Fibroblast of the aortic adventitia (primary cell): Measurements from ENCODE around the gene FAM171A2. TPM values are rescaled to one million over a fixed set of nuclear protein-coding genes. Genes with fewer than 3 reads are reported as not detected.
"Not testable (repeated sequence)": the region's sequence is repeated elsewhere in the genome, so short reads cannot be mapped to it uniquely, and the experiment has no call there.

Experiments used
- DNase-seq: peaks from one replicate; pipeline ENCODE4 v3.0.0-alpha.2; 2010; ENCODE audit warnings: low read depth
- H3K4me3 ChIP-seq: 2 replicates; pipeline ENCODE4 v1.5.1; 2011; ENCODE audit warnings: low read depth, mild to moderate bottlenecking, control low read depth, low read length, moderate library complexity
- total RNA-seq: library from RNA; depleted of rRNA; stranded (reverse); fragments of >200 nt; gene quantifications from 2 replicates; pipeline ENCODE4 v1.2.3, GENCODE V29; 2012; ENCODE audit warnings: low replicate concordance
- TF ChIP-seq, protein P1 (sequence below): IDR thresholded peaks from 2 replicates; pipeline ENCODE4 v1.5.1; 2011; ENCODE audit warnings: mild to moderate bottlenecking, low read length, control low read depth, inconsistent platforms; ENCODE audit not compliant: insufficient read depth

The FAM171A2 gene
- total RNA-seq, 1 donor = 3.1 TPM

DNA sequence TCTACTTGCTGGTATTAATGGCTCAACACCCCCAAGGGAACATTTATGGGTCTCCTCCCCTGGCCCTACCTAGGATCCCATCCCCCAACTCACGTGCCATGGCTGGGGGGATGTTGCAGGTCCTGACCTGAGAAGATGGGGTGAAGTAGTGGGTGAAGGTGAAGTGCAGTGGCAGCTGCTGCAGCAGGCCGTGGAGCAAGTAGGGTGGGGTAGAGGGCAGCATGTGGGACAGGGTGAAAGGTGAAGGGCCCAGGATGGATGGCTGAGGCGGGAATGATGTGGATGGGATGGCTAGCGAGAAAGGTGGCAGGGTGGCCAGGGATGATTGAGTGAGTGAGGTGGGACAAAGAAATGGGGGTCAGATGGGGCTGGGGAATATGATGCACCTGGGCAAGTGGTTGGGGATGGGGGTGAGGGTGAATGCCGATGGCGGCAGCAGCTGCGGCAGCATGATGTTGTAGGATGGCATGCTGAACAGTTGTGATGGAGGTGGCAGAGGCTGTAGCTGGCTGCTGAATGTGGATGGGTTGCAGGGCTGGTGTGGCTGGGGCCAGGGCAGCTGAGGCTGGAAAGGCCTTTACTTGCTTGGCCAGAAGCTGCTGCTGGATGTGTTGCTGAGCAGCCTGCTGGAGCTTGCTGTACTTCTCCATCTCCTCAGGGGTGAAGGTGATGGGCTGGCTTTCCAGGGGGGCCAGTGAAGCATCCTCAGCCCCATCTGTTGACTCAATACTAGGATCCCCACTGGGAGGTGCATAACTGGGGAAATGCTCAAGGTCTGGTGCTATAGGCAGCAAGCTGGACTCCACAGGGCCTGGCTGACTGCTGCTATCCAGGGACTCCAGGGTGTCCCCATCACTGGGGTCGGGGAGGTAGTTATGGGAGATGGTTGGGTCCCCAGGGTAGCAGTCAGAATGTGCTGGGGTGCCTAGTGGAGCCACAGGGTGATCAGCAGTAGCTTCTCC is 34.1 kb upstream of the FAM171A2 start:
- TF ChIP-seq, protein P1, sequence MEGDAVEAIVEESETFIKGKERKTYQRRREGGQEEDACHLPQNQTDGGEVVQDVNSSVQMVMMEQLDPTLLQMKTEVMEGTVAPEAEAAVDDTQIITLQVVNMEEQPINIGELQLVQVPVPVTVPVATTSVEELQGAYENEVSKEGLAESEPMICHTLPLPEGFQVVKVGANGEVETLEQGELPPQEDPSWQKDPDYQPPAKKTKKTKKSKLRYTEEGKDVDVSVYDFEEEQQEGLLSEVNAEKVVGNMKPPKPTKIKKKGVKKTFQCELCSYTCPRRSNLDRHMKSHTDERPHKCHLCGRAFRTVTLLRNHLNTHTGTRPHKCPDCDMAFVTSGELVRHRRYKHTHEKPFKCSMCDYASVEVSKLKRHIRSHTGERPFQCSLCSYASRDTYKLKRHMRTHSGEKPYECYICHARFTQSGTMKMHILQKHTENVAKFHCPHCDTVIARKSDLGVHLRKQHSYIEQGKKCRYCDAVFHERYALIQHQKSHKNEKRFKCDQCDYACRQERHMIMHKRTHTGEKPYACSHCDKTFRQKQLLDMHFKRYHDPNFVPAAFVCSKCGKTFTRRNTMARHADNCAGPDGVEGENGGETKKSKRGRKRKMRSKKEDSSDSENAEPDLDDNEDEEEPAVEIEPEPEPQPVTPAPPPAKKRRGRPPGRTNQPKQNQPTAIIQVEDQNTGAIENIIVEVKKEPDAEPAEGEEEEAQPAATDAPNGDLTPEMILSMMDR = no peak
- no peak for DNase-seq
- H3K4me3 ChIP-seq = no peak overlapping the region

DNA sequence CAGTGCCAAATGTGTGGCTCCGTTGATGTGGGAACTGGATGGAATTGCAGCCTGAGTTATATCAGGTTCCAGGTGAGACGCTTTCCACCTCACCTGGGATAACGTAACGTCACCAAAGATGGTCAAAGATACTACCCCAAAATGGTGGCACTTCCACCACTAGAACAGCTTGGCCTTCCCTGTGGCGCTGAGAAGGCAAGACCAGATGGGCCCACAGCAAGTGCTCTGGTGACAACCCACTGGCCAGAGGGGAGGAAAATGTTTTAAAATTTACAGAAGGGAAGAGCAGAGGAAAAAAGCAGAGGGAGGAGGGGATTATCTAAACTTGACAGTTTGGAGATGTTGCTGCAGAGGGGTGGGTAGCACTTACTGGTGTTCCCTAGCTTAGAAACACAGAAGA is 33.3 kb upstream of the FAM171A2 start:
- no peak overlapping the region for H3K4me3 ChIP-seq
- DNase-seq = no peak
- TF ChIP-seq, protein P1 = no peak

DNA sequence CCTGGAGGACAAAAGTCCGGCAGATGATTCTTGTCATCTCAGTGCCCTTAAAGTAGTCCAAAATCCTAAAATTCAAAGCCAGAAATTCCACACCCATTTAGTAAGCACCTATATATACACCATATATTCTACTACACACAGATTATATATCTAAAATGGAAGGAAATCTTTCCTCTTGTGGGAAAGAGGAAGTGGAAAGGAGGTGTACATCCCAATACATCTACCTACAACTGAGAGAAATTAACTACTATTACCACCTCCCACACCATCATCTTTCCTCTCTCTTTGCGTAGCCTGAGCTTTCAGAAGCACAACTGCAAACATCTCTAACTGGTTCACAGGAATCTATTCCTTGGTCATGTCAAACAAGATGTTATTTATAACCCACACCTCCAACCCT is 31.2 kb upstream of the FAM171A2 start:
- TF ChIP-seq, protein P1 = no peak
- H3K4me3 ChIP-seq = no peak overlapping the region
- no peak for DNase-seq

DNA sequence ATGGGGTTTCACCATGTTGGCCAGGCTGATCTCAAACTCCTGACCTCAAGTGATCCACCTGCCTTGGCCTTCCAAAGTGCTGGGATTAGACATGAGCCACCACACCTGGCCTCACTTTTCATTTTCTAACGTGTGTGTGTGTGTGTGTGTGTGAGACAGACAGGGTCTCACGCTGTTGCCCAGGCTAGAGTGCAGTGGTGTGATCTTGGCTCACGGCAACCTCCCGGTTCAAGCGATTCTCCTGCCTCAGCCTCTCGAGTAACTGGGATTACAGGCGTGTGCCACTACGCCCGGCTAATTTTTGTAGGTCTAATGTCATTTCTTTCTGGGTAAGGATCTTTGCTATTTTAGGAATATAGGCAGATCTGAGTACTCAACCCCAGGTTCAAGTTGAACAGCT is 30.5 kb upstream of the FAM171A2 start:
- DNase-seq, H3K4me3 ChIP-seq: not testable (repeated sequence)

DNA sequence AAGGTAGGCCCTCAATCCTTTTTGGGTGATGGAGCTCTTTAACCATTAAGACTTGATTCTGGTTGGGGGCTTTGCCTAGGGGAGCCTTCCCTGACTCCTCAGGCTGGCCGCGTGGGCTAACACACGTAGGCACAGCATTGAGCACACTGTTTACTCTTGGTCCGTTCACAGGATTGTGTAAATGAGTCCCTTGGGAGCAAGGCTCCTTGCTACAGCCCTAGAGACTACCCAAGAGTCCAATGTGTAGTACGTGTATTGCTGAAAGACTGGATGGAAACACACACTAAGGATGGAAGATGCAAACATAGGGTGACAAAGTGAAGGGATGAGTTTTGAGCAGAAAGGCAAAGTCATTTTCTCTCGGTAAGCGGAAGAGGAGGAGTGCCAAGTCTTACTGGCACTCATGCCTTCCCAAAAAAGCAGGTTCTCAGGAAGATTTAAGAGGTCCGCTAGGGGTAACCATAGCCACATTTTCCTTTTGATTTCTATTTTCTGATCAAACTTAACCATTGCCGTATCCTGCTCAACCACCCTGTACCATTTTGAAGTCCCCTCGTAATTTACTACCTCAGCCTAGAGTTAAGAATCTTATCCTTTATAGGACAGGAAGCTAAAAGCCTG is 26.7 kb upstream of the FAM171A2 start:
- DNase-seq = no peak
- TF ChIP-seq, protein P1 = no peak
- H3K4me3 ChIP-seq = no peak overlapping the region

DNA sequence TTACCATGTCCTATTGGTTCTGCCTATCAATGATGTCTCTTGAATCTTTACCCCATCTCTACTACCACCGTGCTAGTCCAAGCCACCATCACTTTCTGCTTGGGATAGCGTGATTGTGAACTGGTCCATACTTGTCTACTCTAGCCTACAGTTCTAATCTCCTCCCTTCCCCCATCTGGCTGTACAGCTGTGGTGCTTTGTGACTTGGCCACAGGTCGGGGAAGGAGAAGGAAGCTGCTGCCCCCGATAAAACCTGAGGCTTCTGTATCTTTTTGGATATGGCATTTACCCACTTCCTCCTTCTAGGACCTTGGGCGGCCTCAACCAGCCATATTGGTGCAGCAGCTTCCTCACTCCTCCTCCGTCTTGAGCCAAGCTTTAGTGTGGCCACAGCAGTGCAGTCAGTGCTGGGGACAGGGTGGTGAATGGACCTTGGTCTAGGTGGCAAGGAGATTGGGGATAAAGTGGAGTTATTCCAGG is 26.1 kb upstream of the FAM171A2 start:
- DNase-seq = no peak
- TF ChIP-seq, protein P1 = no peak
- H3K4me3 ChIP-seq = no peak overlapping the region

DNA sequence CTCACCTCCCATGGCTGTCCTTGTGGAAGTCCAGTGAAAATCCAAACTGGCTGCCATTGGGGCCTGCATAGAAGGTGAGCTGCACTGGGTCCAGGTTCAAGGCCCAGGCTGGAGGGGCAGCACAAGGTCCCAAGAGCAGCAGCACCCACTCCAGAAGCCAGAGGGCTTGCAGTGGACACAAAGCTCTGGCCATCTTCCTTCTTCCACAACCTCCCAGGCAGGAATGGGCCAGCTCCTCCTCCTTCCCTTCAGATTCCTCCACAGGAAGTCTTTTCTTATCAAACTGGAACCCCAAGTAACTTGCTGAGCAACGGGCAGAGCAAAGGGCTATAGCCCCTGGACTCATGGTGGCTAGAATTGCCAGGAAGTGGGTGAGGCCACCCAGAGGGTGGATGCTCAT is 25.6 kb upstream of the FAM171A2 start, which contains the start of gene ITGA2B:
ITGA2B (minus strand) TSS at position 369 of the 400 bp plus-strand sequence; CDS start at position 193, 176 bp downstream.
- TF ChIP-seq, protein P1 = no peak
- no peak within 1 kb of the TSS for H3K4me3 ChIP-seq
- no peak for DNase-seq
